ENCODE data around the gene MARCHF6. TPM values are rescaled to one million over a fixed set of nuclear protein-coding genes. Genes with fewer than 3 reads are reported as not detected.

Gene MARCHF6
- total and polyA plus RNA-seq, 2 donors (not counting 1 experiment from before 2014, with no cell fraction given): 69.0 to 201 TPM

GRCh38 chr5:10334831-10335230, 18.7 kb upstream of the MARCHF6 start:
- no peak overlapping the region for H3K27ac ChIP-seq (ENCODE audit: low read length in 2 of 2)
- peak overlapping the region; percentile 49 for H3K4me3 Mint-ChIP-seq
- TF ChIP-seq, protein P1, sequence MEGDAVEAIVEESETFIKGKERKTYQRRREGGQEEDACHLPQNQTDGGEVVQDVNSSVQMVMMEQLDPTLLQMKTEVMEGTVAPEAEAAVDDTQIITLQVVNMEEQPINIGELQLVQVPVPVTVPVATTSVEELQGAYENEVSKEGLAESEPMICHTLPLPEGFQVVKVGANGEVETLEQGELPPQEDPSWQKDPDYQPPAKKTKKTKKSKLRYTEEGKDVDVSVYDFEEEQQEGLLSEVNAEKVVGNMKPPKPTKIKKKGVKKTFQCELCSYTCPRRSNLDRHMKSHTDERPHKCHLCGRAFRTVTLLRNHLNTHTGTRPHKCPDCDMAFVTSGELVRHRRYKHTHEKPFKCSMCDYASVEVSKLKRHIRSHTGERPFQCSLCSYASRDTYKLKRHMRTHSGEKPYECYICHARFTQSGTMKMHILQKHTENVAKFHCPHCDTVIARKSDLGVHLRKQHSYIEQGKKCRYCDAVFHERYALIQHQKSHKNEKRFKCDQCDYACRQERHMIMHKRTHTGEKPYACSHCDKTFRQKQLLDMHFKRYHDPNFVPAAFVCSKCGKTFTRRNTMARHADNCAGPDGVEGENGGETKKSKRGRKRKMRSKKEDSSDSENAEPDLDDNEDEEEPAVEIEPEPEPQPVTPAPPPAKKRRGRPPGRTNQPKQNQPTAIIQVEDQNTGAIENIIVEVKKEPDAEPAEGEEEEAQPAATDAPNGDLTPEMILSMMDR (IDR thresholded peaks at IDR 0.05): no peak
- no peak for TF ChIP-seq EZH2 (IDR thresholded peaks at IDR 0.05; ENCODE audit: borderline replicate concordance, insufficient read depth, low read depth, low read length, poor library complexity, severe bottlenecking)

DNA sequence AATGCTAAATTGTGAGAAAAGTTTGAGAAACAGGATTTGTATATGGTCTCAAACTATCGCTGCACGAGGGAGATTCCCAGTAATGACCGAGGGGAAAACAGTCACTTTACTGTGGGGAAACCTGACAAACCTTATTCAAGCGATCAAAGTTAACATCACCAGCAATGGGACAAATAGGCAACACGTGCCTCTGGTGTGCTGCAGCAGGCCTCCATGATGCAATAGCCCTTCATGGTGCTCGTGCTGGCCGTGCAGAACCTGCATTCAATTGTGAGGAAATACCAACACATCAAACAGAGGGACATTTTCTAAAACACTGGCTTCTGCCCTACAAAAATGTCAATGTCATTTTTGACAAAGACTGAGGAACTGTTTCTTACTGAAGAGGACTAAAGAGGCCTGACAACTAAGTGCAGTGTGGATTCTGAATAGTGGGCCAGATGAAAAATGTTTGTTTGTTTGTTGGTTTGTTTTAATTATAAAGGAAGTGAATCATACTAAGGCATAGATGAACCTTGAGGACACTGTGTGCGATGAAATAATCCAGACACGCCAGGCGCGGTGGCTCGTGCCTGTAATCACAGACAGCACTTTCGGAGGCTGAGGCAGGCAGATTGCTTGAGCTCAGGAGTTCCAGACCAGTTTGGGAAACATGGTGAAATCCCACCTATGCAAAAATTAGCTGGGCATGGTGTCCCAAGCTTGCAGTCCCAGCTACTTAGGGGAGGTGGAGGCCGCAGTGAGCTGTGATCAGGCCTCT, 17.6 kb upstream of the MARCHF6 start:
- CTCF ChIA-PET: no interaction called here
- intact Hi-C loops (cut with micrococcal nuclease): loop anchor here (2.0 kb wide), 1 partner anchor 13 kb away; no protein-coding TSS in a partner anchor
- H3K9ac ChIP-seq (ENCODE audit: low read length): no peak overlapping the region
- H3K36me3 ChIP-seq (replicated peaks in 1 of 2; ENCODE audit: control extremely low read depth in 1 of 2, control insufficient read depth in 1 of 2, extremely low read depth in 1 of 2, insufficient read depth in 2 of 2, low read length in 1 of 2): no peaks in the 10 kb centered on the region
- TF ChIP-seq, protein P1 (IDR thresholded peaks at IDR 0.05): no peak
- TF ChIP-seq EZH2 (IDR thresholded peaks at IDR 0.05; ENCODE audit: borderline replicate concordance, insufficient read depth, low read depth, low read length, poor library complexity, severe bottlenecking): no peak
- H3K4me1 ChIP-seq (ENCODE audit: control insufficient read depth in 2 of 2, insufficient read depth in 2 of 2, low read length in 2 of 2): peaks cover 10 to 15% of the 10 kb centered on the region in 2 donors
- H3K27me3 ChIP-seq (replicated peaks in 1 of 4; ENCODE audit: control extremely low read depth in 1 of 4, control insufficient read depth in 3 of 4, insufficient read depth in 4 of 4, low read length in 3 of 4): peaks cover 0 to 36% (median 20%) of the 10 kb centered on the region in 4 experiments
- H3K27me3 Mint-ChIP-seq: peaks cover 39% of the 10 kb centered on the region
- 98% methylated on average over 11 of the region's 14 CpGs for WGBS (ENCODE audit: insufficient coverage)
- POLR2A ChIA-PET: no interaction called here
- peaks cover 0 to 7% (median 0%) of the 10 kb centered on the region in 3 donors for H3K9me3 ChIP-seq (ENCODE audit: control extremely low read depth in 1 of 3, control insufficient read depth in 2 of 3, insufficient read depth in 1 of 3, low read length in 2 of 3)
- H3K4me3 ChIP-seq (ENCODE audit: control extremely low read depth in 1 of 5, extremely low read depth in 1 of 5, insufficient read depth in 1 of 5, low read depth in 2 of 5, low read length in 4 of 5): no peak overlapping the region
- no peaks in the 10 kb centered on the region for H4K20me1 ChIP-seq (ENCODE audit: control insufficient read depth, insufficient read depth, low read length, poor library complexity, severe bottlenecking)
- ATAC-seq (ENCODE audit: low read depth) (no peak), DNase-seq (no peak)
- no peak overlapping the region for H2AFZ ChIP-seq (ENCODE audit: insufficient read depth, low read depth, low read length, poor library complexity, severe bottlenecking)
- peaks cover 16% of the 10 kb centered on the region for H3K4me1 Mint-ChIP-seq
- H3K4me2 ChIP-seq (replicated peaks; ENCODE audit: low read depth, low read length, poor library complexity, severe bottlenecking): no peak overlapping the region
- no peak overlapping the region for H3K4me3 Mint-ChIP-seq
- H3K9me3 Mint-ChIP-seq (ENCODE audit: insufficient read depth): no peaks in the 10 kb centered on the region
- no peak overlapping the region for H3K27ac ChIP-seq (ENCODE audit: low read length in 2 of 2)
- H3K27ac Mint-ChIP-seq: no peak overlapping the region
- H3K79me2 ChIP-seq (ENCODE audit: control insufficient read depth, insufficient read depth, low read length): no peaks in the 10 kb centered on the region

More at GRCh38 chr5:10334831-10335230, 18.7 kb upstream of the MARCHF6 start:
- ATAC-seq (ENCODE audit: low read depth) (no peak), DNase-seq (peak; percentile 16)
- peaks cover 10 to 15% of the 10 kb centered on the region in 2 donors for H3K4me1 ChIP-seq (ENCODE audit: control insufficient read depth in 2 of 2, insufficient read depth in 2 of 2, low read length in 2 of 2)
- H3K9ac ChIP-seq (ENCODE audit: low read length): no peak overlapping the region
- Mint-ChIP-seq H3K9me3 (ENCODE audit: insufficient read depth) (no peaks in the 10 kb centered on the region), H3K4me1 (peaks cover 16% of the 10 kb centered on the region), H3K27ac (no peak overlapping the region), H3K27me3 (peaks cover 47% of the 10 kb centered on the region)
- no peak overlapping the region for H3K4me2 ChIP-seq (replicated peaks; ENCODE audit: low read depth, low read length, poor library complexity, severe bottlenecking)
- intact Hi-C loops (cut with micrococcal nuclease): loop anchor here (2.0 kb wide), 1 partner anchor 14 kb away; no protein-coding TSS in a partner anchor
- H3K36me3 ChIP-seq (replicated peaks in 1 of 2; ENCODE audit: control extremely low read depth in 1 of 2, control insufficient read depth in 1 of 2, extremely low read depth in 1 of 2, insufficient read depth in 2 of 2, low read length in 1 of 2): no peaks in the 10 kb centered on the region
- POLR2A ChIA-PET: no interaction called here
- H3K9me3 ChIP-seq (ENCODE audit: control extremely low read depth in 1 of 3, control insufficient read depth in 2 of 3, insufficient read depth in 1 of 3, low read length in 2 of 3): peaks cover 0 to 7% (median 0%) of the 10 kb centered on the region in 3 donors
- no peaks in the 10 kb centered on the region for H4K20me1 ChIP-seq (ENCODE audit: control insufficient read depth, insufficient read depth, low read length, poor library complexity, severe bottlenecking)
- H3K27me3 ChIP-seq (replicated peaks in 1 of 4; ENCODE audit: control extremely low read depth in 1 of 4, control insufficient read depth in 3 of 4, insufficient read depth in 4 of 4, low read length in 3 of 4): peaks cover 0 to 44% (median 20%) of the 10 kb centered on the region in 4 experiments
- H3K4me3 ChIP-seq (ENCODE audit: control extremely low read depth in 1 of 5, extremely low read depth in 1 of 5, insufficient read depth in 1 of 5, low read depth in 2 of 5, low read length in 4 of 5): no peak overlapping the region
- no peak overlapping the region for H2AFZ ChIP-seq (ENCODE audit: insufficient read depth, low read depth, low read length, poor library complexity, severe bottlenecking)
- CTCF ChIA-PET: no interaction called here
- WGBS (ENCODE audit: insufficient coverage): 14% methylated on average over 4 of the region's 5 CpGs
- no peaks in the 10 kb centered on the region for H3K79me2 ChIP-seq (ENCODE audit: control insufficient read depth, insufficient read depth, low read length)
